Panc1 (cell line): Measurements from ENCODE around the gene CERKL. TPM values are rescaled to one million over a fixed set of nuclear protein-coding genes. Genes with fewer than 3 reads are reported as not detected.

Experiments
- ATAC-seq: fragments of 200-7000 bp; cut with Tn5 transposase; 2 replicates; pipeline ENCODE4 v1.9.1; 2020; ENCODE audit warnings: mild to moderate bottlenecking, moderate library complexity
- BruUV-seq: library from RNA; stranded (reverse); fragments of 400-500 nt; replicated peaks from 2 replicates; lab custom pipeline; 2021; lab: Mats Ljungman, UMichigan
- CTCF ChIA-PET: fragments of 300-600 bp; sonication (Branson Sonifier 250); formaldehyde crosslinking; loops from one replicate; lab custom pipeline; 2022; ENCODE audit warnings: antibody characterized with exemption; lab: Charles Lee
- POLR2A ChIA-PET: fragments of 300-600 bp; sonication (Branson Sonifier 250); formaldehyde crosslinking; loops from one replicate; lab custom pipeline; 2022; ENCODE audit warnings: antibody characterized with exemption; lab: Charles Lee
- DNase-seq: peaks from one replicate; pipeline ENCODE4 v3.0.0-alpha.2; 2010; ENCODE audit warnings: low read depth, low spot score
- H3K27ac ChIP-seq: 2 replicates; pipeline ENCODE4 v1.5.1; 2011; ENCODE audit warnings: mild to moderate bottlenecking, low read length, inconsistent platforms
- H3K27me3 ChIP-seq: fragments of 200-500 bp; sonication (Bioruptor generic); 2 replicates; pipeline ENCODE4 v1.6.0; 2014; ENCODE audit warnings: low read length, inconsistent platforms; ENCODE audit not compliant: control insufficient read depth, insufficient read depth
- H3K36me3 ChIP-seq: fragments of 200-500 bp; sonication (Bioruptor generic); 2 replicates; pipeline ENCODE4 v1.5.1; 2014; ENCODE audit warnings: inconsistent platforms, mild to moderate bottlenecking, low read length, moderate library complexity; ENCODE audit not compliant: control insufficient read depth, insufficient read depth
- H3K4me1 ChIP-seq: 2 replicates; pipeline ENCODE4 v1.5.1; 2011; ENCODE audit warnings: inconsistent platforms, mild to moderate bottlenecking, low read length, moderate library complexity; ENCODE audit not compliant: control insufficient read depth, insufficient read depth
- H3K4me3 ChIP-seq, 2 experiments: 2 replicates each; pipeline ENCODE4 v1.5.1; 2011 to 2012; ENCODE audit warnings: low read depth in 2 of 2, low read length in 2 of 2, mild to moderate bottlenecking in 2 of 2, inconsistent platforms in 1 of 2, moderate library complexity in 1 of 2
- H3K9me3 ChIP-seq: fragments of 200-500 bp; sonication (Bioruptor generic); 2 replicates; pipeline ENCODE4 v1.5.1; 2014; ENCODE audit warnings: low read depth, mild to moderate bottlenecking, inconsistent platforms, low read length, moderate library complexity; ENCODE audit not compliant: control insufficient read depth, insufficient read depth
- CTCF ChIP-seq: fragments of 450-650 bp; IDR thresholded peaks from 2 replicates; pipeline ENCODE4 v1.5.1; 2017; ENCODE audit warnings: mild to moderate bottlenecking
- POLR2AphosphoS5 ChIP-seq: IDR thresholded peaks from 2 replicates; pipeline ENCODE4 v1.6.1; 2012; ENCODE audit warnings: mild to moderate bottlenecking, low read depth, low read length, moderate library complexity
- REST ChIP-seq, 2 experiments: IDR thresholded peaks; 2 replicates each; pipeline ENCODE4 v1.6.1; 2011 to 2012; ENCODE audit warnings: low read depth in 2 of 2, control low read depth in 1 of 2, low read length in 1 of 2, mild to moderate bottlenecking in 1 of 2, moderate library complexity in 1 of 2; ENCODE audit not compliant: insufficient read depth in 1 of 2
- SIN3A ChIP-seq: IDR thresholded peaks from 2 replicates; pipeline ENCODE4 v1.6.1; 2012; ENCODE audit warnings: low read depth, mild to moderate bottlenecking, low read length, moderate library complexity, borderline replicate concordance; ENCODE audit not compliant: insufficient read depth
- TCF7L2 ChIP-seq: IDR thresholded peaks from 2 replicates; pipeline ENCODE4 v1.6.1; 2011; ENCODE audit warnings: mild to moderate bottlenecking, low read depth, low read length, inconsistent platforms
- in situ Hi-C: cut with HindIII; loops from 2 replicates; pipeline ENCODE4 v1.10.0; 2016; ENCODE audit warnings: low sequenced_read_pairs, low pct_unique_long_range_greater_than_20kb
- intact Hi-C: fragments of 100-400 bp; cut with micrococcal nuclease; formaldehyde crosslinking; loops from one replicate; pipeline ENCODE4 v1.10.0; 2022; ENCODE audit not compliant: unreplicated experiment
- total RNA-seq: library from RNA; stranded (reverse); gene quantifications from one replicate; pipeline ENCODE4 v1.2.1, GENCODE V29; 2021; ENCODE audit not compliant: unreplicated experiment

The CERKL gene
- total RNA-seq, 1 experiment from 2014 or later, result 0.87 TPM

DNA sequence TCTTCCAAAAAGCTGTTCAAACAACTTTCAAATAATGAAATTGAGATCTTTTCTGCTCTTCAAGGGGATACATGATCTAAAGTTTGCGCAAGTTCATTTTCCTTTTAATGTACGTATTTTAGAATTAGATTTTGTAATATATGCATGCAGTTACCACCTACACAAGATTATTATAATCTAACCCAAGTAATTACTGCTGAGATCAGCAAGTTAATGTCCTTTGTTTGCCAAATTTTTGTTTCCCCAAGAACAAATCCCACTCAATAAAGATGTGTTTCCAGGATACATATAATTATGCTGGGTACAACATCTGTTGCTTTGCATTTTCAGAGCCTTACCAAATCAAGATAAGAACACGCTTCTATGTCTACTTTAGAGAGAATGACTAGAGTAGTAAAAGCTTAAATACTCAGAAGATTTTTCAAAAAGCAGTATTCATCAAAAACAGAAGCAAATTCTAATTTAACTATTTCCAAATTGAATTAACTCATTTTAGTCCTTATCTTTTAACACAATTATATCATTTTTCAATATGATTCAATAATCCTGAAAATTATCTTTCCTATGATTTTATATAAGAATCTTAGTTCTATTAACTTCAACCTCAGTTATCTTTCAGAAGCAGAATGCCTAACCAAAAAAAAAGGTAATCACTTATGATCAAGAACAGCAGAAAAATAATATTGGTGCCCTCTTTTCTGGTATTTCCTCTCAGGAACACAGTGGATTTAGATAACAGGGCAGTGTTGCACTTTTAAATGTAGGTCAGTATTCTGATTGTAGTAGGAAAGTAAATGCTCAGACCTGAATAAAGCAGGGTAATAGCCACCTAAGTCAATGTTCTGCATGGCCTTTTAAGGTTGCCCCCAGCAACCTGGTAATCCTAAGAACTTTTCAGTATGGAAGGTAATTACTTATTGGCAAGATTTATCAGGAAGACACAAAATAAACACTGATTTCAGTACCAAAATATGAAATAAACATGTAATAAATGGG lies 28.0 kb downstream of the CERKL start:
- Histone ChIP-seq H3K27me3 (peaks cover 2% of the 10 kb centered on the region; the same call in 1 of the 2 replicates), H3K9me3 (no peaks in the 10 kb centered on the region), H3K4me1 (no peaks in the 10 kb centered on the region), H3K27ac (no peak overlapping the region), H3K4me3 (no peak overlapping the region), H3K36me3 (no peaks in the 10 kb centered on the region)
- BruUV-seq, result no TSS peak
- ChIA-PET CTCF (no interaction called here), POLR2A (no interaction called here)
- in situ Hi-C loops (no loop called here), intact Hi-C loops (no loop called here)
- DNase-seq, result no peak
- ATAC-seq, result no peak
- TF ChIP-seq CTCF, result no peak
- TF ChIP-seq POLR2AphosphoS5, result no peak
- TF ChIP-seq SIN3A, result no peak
- TF ChIP-seq TCF7L2, result no peak
- no peak for TF ChIP-seq REST (IDR thresholded peaks at IDR 0.05; ENCODE audit: insufficient read depth in 1 of 2, low read depth in 2 of 2, low read length in 1 of 2)

- ChIA-PET CTCF (no interaction called here), POLR2A (no interaction called here)
- H3K27ac ChIP-seq, result no peak overlapping the region
- H3K27me3 ChIP-seq, result peaks cover 4% of the 10 kb centered on the region; the same call in 1 of the 2 replicates
- no peaks in the 10 kb centered on the region for H3K9me3 ChIP-seq
- BruUV-seq, result no TSS peak
- no peaks in the 10 kb centered on the region for H3K4me1 ChIP-seq
- intact Hi-C loops (no loop called here), in situ Hi-C loops (no loop called here)
- ATAC-seq, result no peak
- no peak for DNase-seq
- H3K36me3 ChIP-seq, result no peaks in the 10 kb centered on the region
- TF ChIP-seq CTCF (no peak), POLR2AphosphoS5 (no peak), REST (IDR thresholded peaks at IDR 0.05; ENCODE audit: insufficient read depth in 1 of 2, low read depth in 2 of 2, low read length in 1 of 2) (no peak)
- H3K4me3 ChIP-seq, result no peak overlapping the region
Measured at GRCh38 chr2:181627545-181627944, 29.4 kb downstream of the CERKL start.
